HG02885 (cell line): ENCODE data around the gene SPC25.

ENCODE experiments used
- ATAC-seq: cut with Tn5 transposase; IDR thresholded peaks from one replicate; pipeline ENCODE4 v1.9.1; 2021; ENCODE audit warnings: mild to moderate bottlenecking; ENCODE audit not compliant: unreplicated experiment, poor library complexity

Gene SPC25

GRCh38 chr2:168850846-168851245 lies 39.4 kb downstream of the SPC25 start:
- ATAC-seq: no peak

DNA sequence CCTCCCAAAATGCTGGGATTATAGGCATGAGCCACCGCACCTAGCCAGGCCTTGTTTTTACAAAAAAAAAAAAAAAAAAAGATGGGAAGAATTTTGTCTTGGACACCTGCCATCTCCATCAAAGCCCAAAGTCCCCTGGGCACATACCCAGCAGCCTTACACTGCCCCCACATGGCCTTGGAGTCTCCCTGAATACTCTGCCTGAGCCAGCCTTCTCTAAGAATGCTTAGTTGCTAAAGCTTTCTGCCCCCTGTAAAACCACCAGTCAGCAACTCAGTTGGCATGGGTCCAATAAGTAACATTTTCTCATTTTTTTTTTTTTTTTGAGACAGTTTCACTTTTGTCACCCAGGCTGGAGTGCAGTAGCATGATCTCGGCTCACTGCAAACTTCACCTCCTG lies 40.6 kb downstream of the SPC25 start:
- ATAC-seq: no peak

GRCh38 chr2:168848225-168848624 lies 42.0 kb downstream of the SPC25 start:
- ATAC-seq: no peak

GRCh38 chr2:168843253-168843652 lies 47.0 kb downstream of the SPC25 start:
- ATAC-seq: no peak

DNA sequence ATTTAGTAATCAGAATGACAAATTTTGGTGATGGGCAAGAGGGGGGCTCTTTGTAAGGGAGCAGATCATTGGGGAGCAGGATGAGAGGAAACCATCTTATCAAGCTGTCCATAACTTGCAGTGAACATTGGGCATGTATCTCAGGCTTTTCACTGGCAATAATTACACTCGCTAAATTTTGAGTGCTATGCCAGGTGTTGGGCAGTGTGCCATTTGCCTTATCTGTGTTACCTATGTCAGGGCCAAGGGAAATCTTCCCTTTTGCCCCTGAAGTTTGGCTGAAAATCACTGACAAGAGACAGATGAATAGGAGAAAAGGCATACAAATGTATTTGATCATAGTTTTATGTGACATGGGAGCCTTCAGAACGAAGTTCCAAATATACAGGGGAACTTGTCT lies 48.8 kb downstream of the SPC25 start:
- no peak for ATAC-seq

GRCh38 chr2:168835969-168836368 lies 54.3 kb downstream of the SPC25 start:
- ATAC-seq: no peak

DNA sequence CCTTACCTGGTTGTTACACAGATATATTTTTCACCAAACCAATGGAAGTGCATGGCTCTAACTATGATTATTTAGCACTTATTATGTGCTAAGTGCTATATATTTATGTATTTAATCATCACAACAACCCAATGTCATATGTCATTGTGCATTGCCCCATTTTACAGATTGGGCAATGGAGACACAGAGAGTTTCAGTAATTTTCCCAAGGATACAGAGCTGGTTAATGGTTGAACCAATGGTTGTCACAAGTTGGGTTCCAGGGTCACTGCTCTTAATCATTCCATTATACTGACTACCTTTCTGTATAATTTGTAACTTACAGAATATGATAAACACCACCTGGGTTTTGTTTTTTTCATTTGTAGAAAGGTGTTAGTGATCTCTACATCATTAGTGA lies 58.6 kb downstream of the SPC25 start:
- no peak for ATAC-seq

DNA sequence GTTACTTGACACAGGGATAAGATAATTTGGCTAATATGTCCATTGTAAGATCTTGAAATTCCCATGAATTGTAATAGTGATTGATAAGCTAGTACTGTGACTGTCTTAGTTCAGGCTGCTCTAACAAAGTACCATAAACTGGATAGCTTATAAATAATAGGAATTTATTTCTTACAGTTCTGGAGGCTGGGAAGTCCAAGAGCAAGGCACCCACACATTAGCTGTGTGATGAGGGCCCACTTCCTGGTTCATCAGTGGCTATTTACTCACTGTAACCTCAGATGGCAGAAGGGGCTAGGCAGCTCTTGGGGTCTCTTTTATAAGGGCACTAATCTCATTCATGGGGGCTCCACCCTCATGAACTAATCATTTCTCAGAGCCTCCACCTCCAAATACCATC lies 59.3 kb downstream of the SPC25 start:
- ATAC-seq: no peak

DNA sequence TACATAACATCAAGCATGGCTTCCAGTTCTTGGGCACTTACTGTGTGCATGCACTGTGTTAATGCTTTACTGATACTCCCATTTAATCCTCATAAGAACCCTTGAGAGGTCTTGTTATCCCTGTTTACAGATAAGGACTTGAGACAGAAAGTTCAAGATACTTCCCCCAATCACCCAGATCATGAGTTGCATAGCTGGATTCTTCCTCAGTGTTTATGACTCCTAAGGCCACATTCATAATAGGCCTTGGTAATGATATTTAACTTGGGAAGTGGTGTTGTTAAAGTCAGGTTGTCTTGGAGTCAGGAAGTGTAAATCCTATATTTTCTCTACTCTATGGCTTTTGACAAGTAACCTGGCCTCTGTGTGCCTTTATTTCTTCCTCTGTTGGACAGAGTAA lies 65.1 kb downstream of the SPC25 start:
- ATAC-seq: no peak

DNA sequence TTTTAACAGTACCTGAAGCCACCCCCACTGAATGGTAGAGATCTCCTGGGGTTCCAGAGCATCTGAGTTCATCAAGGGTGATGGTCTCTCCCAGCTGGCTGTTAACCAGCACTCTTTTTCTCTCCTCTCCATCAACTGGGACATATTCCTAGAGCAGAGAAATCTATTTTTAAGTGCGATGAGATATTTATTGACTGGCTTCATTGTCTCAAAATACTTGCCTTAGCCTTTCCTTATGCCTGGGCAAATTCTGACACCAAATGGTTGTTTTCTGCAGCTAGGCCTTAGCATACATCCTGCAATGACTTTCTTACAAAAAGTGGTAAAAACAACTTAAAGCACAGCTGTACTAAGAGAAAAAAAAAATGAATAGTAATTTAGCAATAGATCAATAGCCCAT lies 68.2 kb downstream of the SPC25 start:
- ATAC-seq: no peak

DNA sequence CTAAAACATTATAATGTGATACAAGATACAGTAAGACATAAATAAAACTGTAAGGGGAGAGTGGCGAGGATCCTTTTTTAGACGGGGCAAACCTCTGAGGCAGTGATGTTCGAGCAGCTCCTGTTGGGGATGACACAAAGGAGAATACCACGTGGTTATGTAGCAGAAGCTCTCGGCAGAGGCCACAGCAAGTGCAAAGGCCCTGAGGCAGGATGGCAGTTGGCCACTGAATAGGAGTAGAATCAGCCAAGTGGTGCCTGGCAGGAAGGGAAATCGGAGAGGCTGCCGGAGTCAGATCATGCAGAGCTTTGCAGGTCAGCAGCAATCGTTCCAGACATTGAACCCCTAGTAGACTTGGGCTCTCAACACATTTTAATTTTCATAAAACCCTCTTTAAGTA lies 68.7 kb downstream of the SPC25 start:
- ATAC-seq: no peak
